Bronchial epithelial cell (primary cell): ENCODE measurements around the gene STIL. TPM values are rescaled to one million over a fixed set of nuclear protein-coding genes. Genes with fewer than 3 reads are reported as not detected.

Source experiments
- DNase-seq: peaks from one replicate; pipeline ENCODE4 v3.0.0-alpha.2; 2010; ENCODE audit warnings: low read depth
- FAIRE-seq: peaks from 2 replicates; lab custom pipeline; 2011; peaks lifted over from hg19 to GRCh38; lab: Jason Lieb, UNC
- H3K27me3 ChIP-seq: 2 replicates; pipeline ENCODE4 v1.5.1; 2011; ENCODE audit warnings: low read length; ENCODE audit not compliant: control insufficient read depth, insufficient read depth
- H3K36me3 ChIP-seq: 2 replicates; pipeline ENCODE4 v1.5.1; 2011; ENCODE audit warnings: low read length; ENCODE audit not compliant: control insufficient read depth, insufficient read depth
- H3K4me3 ChIP-seq: 2 replicates; pipeline ENCODE4 v1.5.1; 2011; ENCODE audit warnings: mild to moderate bottlenecking, low read depth, low read length, control low read depth
- CTCF ChIP-seq: IDR thresholded peaks from 2 replicates; pipeline ENCODE4 v1.5.1; 2011; ENCODE audit warnings: mild to moderate bottlenecking, moderate library complexity, low read length, control low read depth, inconsistent platforms; ENCODE audit not compliant: insufficient read depth, severe bottlenecking
- total RNA-seq: library from RNA; depleted of rRNA; stranded (reverse); fragments of >200 nt; gene quantifications from 2 replicates; pipeline ENCODE4 v1.2.1, GENCODE V29; 2014

STIL gene
- total RNA-seq, 1 donor from 2014 or later: 0.79 TPM

- no peak for TF ChIP-seq CTCF
- Histone ChIP-seq H3K4me3 (no peak overlapping the region), H3K27me3 (peaks cover 46% of the 10 kb centered on the region), H3K36me3 (no peaks in the 10 kb centered on the region)
- FAIRE-seq: no peak
- no peak for DNase-seq
These were observed 90.6 kb downstream of the STIL start for GRCh38 chr1:47223174-47223920.

- DNase-seq: no peak
- no peak for FAIRE-seq
- H3K4me3 ChIP-seq: no peak overlapping the region
- no peaks in the 10 kb centered on the region for H3K36me3 ChIP-seq
- peaks cover 43% of the 10 kb centered on the region for H3K27me3 ChIP-seq
- no peak for TF ChIP-seq CTCF
These were observed 91.5 kb downstream of the STIL start for GRCh38 chr1:47222476-47222875.

GRCh38 chr1:47219590-47220220 lies 94.2 kb downstream of the STIL start:
- DNase-seq (no peak), FAIRE-seq (no peak)
- H3K4me3 ChIP-seq: no peak overlapping the region
- H3K27me3 ChIP-seq: peaks cover 23% of the 10 kb centered on the region
- TF ChIP-seq CTCF: no peak
- H3K36me3 ChIP-seq: no peaks in the 10 kb centered on the region

GRCh38 chr1:47219001-47219400 lies 94.9 kb downstream of the STIL start:
- peaks cover 16% of the 10 kb centered on the region for H3K27me3 ChIP-seq
- DNase-seq (no peak), FAIRE-seq (peak; percentile 43)
- TF ChIP-seq CTCF: no peak
- H3K4me3 ChIP-seq: no peak overlapping the region
- H3K36me3 ChIP-seq: no peaks in the 10 kb centered on the region

GRCh38 chr1:47216278-47217059 lies 97.5 kb downstream of the STIL start:
- Histone ChIP-seq H3K27me3 (no peaks in the 10 kb centered on the region), H3K4me3 (no peak overlapping the region), H3K36me3 (no peaks in the 10 kb centered on the region)
- DNase-seq: no peak
- no peak for TF ChIP-seq CTCF
- FAIRE-seq: no peak
